Neural progenitor cell (in vitro differentiated cells): ENCODE results near the gene CDHR2. TPM values are rescaled to one million over a fixed set of nuclear protein-coding genes. Genes with fewer than 3 reads are reported as not detected.

Experiments
- DNase-seq: peaks from one replicate; pipeline ENCODE4 v3.0.0-alpha.2; 2016; ENCODE audit warnings: low spot score
- H2AFZ ChIP-seq: fragments of 200-600 bp; sonication (generic); replicated peaks from 2 replicates; pipeline ENCODE4 v1.6.1; 2016; ENCODE audit warnings: antibody characterized with exemption
- H3F3A ChIP-seq: fragments of 200-600 bp; sonication (generic); 2 replicates; pipeline ENCODE4 v1.6.1; 2016; ENCODE audit warnings: antibody characterized with exemption, low read depth
- H3K27ac ChIP-seq: fragments of 200-600 bp; sonication (generic); 2 replicates; pipeline ENCODE4 v1.5.1; 2016; ENCODE audit warnings: mild to moderate bottlenecking
- H3K27me3 ChIP-seq: fragments of 200-600 bp; sonication (generic); 2 replicates; pipeline ENCODE4 v1.6.1; 2016; ENCODE audit warnings: mild to moderate bottlenecking, moderate library complexity
- H3K36me3 ChIP-seq: fragments of 200-600 bp; sonication (generic); 2 replicates; pipeline ENCODE4 v1.5.1; 2016
- H3K4me1 ChIP-seq: fragments of 200-600 bp; sonication (generic); 2 replicates; pipeline ENCODE4 v1.6.1; 2016; ENCODE audit warnings: mixed run types
- H3K4me2 ChIP-seq: fragments of 200-600 bp; sonication (generic); 2 replicates; pipeline ENCODE4 v1.6.1; 2016
- H3K4me3 ChIP-seq: fragments of 200-600 bp; sonication (generic); 2 replicates; pipeline ENCODE4 v1.5.1; 2016
- H3K79me2 ChIP-seq: fragments of 200-600 bp; sonication (generic); 2 replicates; pipeline ENCODE4 v1.6.1; 2016; ENCODE audit warnings: low read depth
- H3K9ac ChIP-seq: fragments of 200-600 bp; sonication (generic); 2 replicates; pipeline ENCODE4 v1.6.1; 2016
- H3K9me3 ChIP-seq: fragments of 200-600 bp; sonication (generic); 2 replicates; pipeline ENCODE4 v1.5.1; 2016; ENCODE audit warnings: low read depth
- H4K20me1 ChIP-seq: fragments of 200-600 bp; sonication (generic); 2 replicates; pipeline ENCODE4 v1.6.1; 2016; ENCODE audit warnings: low read depth
- H3K27ac Mint-ChIP-seq: 3 replicates; pipeline ENCODE4 v1.8.0; 2021; ENCODE audit warnings: mixed read lengths
- H3K27me3 Mint-ChIP-seq: 2 replicates; pipeline ENCODE4 v1.8.0; 2022; ENCODE audit warnings: low read depth, mild to moderate bottlenecking, inconsistent platforms, moderate library complexity, mixed read lengths; ENCODE audit not compliant: insufficient read depth
- H3K36me3 Mint-ChIP-seq: 3 replicates; pipeline ENCODE4 v1.8.0; 2021; ENCODE audit warnings: mixed read lengths
- H3K4me1 Mint-ChIP-seq: 3 replicates; pipeline ENCODE4 v1.8.0; 2021; ENCODE audit warnings: mixed read lengths
- H3K4me3 Mint-ChIP-seq: 3 replicates; pipeline ENCODE4 v1.8.0; 2021; ENCODE audit warnings: mild to moderate bottlenecking, moderate library complexity, mixed read lengths
- H3K9me3 Mint-ChIP-seq: 3 replicates; pipeline ENCODE4 v1.8.0; 2020; ENCODE audit warnings: mixed read lengths
- CTCF ChIP-seq: fragments of 200-600 bp; sonication (generic); IDR thresholded peaks from 2 replicates; pipeline ENCODE4 v1.5.1; 2017; ENCODE audit warnings: antibody characterized with exemption, mild to moderate bottlenecking
- EZH2 ChIP-seq: fragments of 200-600 bp; sonication (generic); IDR thresholded peaks from 2 replicates; pipeline ENCODE4 v1.6.1; 2017; ENCODE audit warnings: antibody characterized with exemption, mild to moderate bottlenecking, moderate library complexity
- EZH2phosphoT487 ChIP-seq: fragments of 200-600 bp; sonication (generic); IDR thresholded peaks from 2 replicates; pipeline ENCODE4 v1.6.1; 2017; ENCODE audit warnings: antibody characterized with exemption
- total RNA-seq: library from RNA; depleted of rRNA; stranded (reverse); fragments of >200 nt; gene quantifications from 2 replicates; pipeline ENCODE4 v1.2.3, GENCODE V29; 2015; ENCODE audit warnings: low replicate concordance

Gene CDHR2
- total RNA-seq, 1 donor from 2014 or later, result not detected

- Histone ChIP-seq H3K4me2 (peak overlapping the region; percentile 91), H3K9me3 (no peaks in the 10 kb centered on the region), H3K36me3 (no peaks in the 10 kb centered on the region), H2AFZ (no peak overlapping the region), H3F3A (peaks cover 15% of the 10 kb centered on the region), H3K4me1 (peaks cover 15% of the 10 kb centered on the region), H3K4me3 (peak overlapping the region; percentile 72), H3K79me2 (peaks cover 62% of the 10 kb centered on the region), H3K27ac (peak overlapping the region; percentile 98), H3K27me3 (no peaks in the 10 kb centered on the region), H3K9ac (peak overlapping the region; percentile 97), H4K20me1 (peaks cover 54% of the 10 kb centered on the region)
- DNase-seq, result peak; percentile 20
- TF ChIP-seq EZH2 (no peak), EZH2phosphoT487 (no peak), CTCF (no peak)
- peak overlapping the region; percentile 97 for H3K27ac Mint-ChIP-seq
- peaks cover 36% of the 10 kb centered on the region for H3K4me1 Mint-ChIP-seq
- H3K36me3 Mint-ChIP-seq, result peaks cover 5% of the 10 kb centered on the region
- H3K27me3 Mint-ChIP-seq, result peaks cover 10% of the 10 kb centered on the region
- H3K9me3 Mint-ChIP-seq, result no peaks in the 10 kb centered on the region
- H3K4me3 Mint-ChIP-seq, result peak overlapping the region; percentile 99
Measured at GRCh38 chr5:176535664-176536131, 13.4 kb upstream of the CDHR2 start.

- Mint-ChIP-seq H3K27ac (peak overlapping the region; percentile 97), H3K36me3 (peaks cover 5% of the 10 kb centered on the region), H3K4me1 (peaks cover 40% of the 10 kb centered on the region), H3K9me3 (no peaks in the 10 kb centered on the region), H3K4me3 (peak overlapping the region; percentile 99), H3K27me3 (peaks cover 11% of the 10 kb centered on the region)
- Histone ChIP-seq H3K4me2 (peak overlapping the region; percentile 91), H3K27me3 (no peaks in the 10 kb centered on the region), H3K79me2 (peaks cover 57% of the 10 kb centered on the region), H3K4me3 (peak overlapping the region; percentile 72), H3K27ac (peak overlapping the region; percentile 98), H4K20me1 (peaks cover 48% of the 10 kb centered on the region), H3F3A (peaks cover 15% of the 10 kb centered on the region), H3K36me3 (no peaks in the 10 kb centered on the region), H3K9me3 (no peaks in the 10 kb centered on the region), H3K9ac (peak overlapping the region; percentile 97), H2AFZ (peak overlapping the region; percentile 27), H3K4me1 (peaks cover 18% of the 10 kb centered on the region)
- TF ChIP-seq EZH2 (no peak), EZH2phosphoT487 (no peak), CTCF (no peak)
- DNase-seq, result peak; percentile 93
Measured at GRCh38 chr5:176536132-176536901, 12.8 kb upstream of the CDHR2 start.

- Histone ChIP-seq H3K4me1 (peaks cover 25% of the 10 kb centered on the region), H2AFZ (peak within 1 kb of the TSS; percentile 68), H4K20me1 (peaks cover 41% of the 10 kb centered on the region), H3K27me3 (peaks cover 6% of the 10 kb centered on the region), H3K4me3 (peak within 1 kb of the TSS; percentile 72), H3K27ac (peak within 1 kb of the TSS; percentile 98), H3K4me2 (peak within 1 kb of the TSS; percentile 91), H3K79me2 (peaks cover 50% of the 10 kb centered on the region), H3K9me3 (no peaks in the 10 kb centered on the region), H3K36me3 (no peaks in the 10 kb centered on the region), H3K9ac (peak within 1 kb of the TSS; percentile 97), H3F3A (peaks cover 20% of the 10 kb centered on the region)
- Mint-ChIP-seq H3K27ac (peak within 1 kb of the TSS; percentile 98), H3K27me3 (peaks cover 12% of the 10 kb centered on the region), H3K9me3 (no peaks in the 10 kb centered on the region), H3K36me3 (peaks cover 5% of the 10 kb centered on the region), H3K4me1 (peaks cover 47% of the 10 kb centered on the region), H3K4me3 (peak within 1 kb of the TSS; percentile 99)
- DNase-seq, result peak; percentile 99
- no peak for TF ChIP-seq EZH2phosphoT487
- no peak for TF ChIP-seq EZH2
- TF ChIP-seq CTCF, result no peak
Measured at GRCh38 chr5:176536902-176537553, 12.1 kb upstream of the CDHR2 start, which contains the start of gene RNF44. TSS of gene RNF44 (minus strand) at chr5:176537402. CDS start at chr5:176532472, 4,930 bp downstream.
